ENCODE data around the gene ARV1. TPM values are rescaled to one million over a fixed set of nuclear protein-coding genes. Genes with fewer than 3 reads are reported as not detected.

The ARV1 gene
- total RNA-seq, 6 experiments from 2014 or later = 9.2 to 18.7 (median 13.4) TPM

DNA sequence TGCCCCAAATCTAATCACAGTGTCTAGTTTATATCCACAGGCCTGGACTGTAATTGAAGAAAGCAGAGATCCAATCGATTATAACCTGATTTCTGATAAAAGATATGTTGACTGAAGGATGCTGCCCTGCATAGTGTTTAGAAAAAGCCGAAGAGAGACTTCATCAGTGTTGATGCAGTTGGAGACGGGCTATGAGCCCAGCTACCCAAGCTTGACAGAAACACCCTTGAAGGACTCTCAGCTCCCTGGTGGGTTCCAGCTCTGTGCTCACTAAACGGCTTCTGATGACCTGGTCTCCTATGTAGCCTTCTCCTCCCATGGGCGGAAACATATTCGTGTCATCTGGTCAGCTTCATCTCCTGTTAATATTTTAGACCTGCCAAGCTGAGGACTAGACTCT lies 50.9 kb downstream of the ARV1 start:
- ATAC-seq (no peak), DNase-seq (no peak)
- WGBS (ENCODE audit: insufficient coverage, low coverage, low lambda C conversion rate, missing lambda C conversion rate) = 86% methylated on average over 4 of the region's 6 CpGs
- H3K9me3 ChIP-seq = no peaks in the 10 kb centered on the region
- H3K4me1 ChIP-seq = no peaks in the 10 kb centered on the region
- H3K27me3 ChIP-seq = no peaks in the 10 kb centered on the region
- H3K4me3 ChIP-seq = no peak overlapping the region
- intact Hi-C loops (cut with DNase I) = no loop called here
- TF ChIP-seq, protein P1, sequence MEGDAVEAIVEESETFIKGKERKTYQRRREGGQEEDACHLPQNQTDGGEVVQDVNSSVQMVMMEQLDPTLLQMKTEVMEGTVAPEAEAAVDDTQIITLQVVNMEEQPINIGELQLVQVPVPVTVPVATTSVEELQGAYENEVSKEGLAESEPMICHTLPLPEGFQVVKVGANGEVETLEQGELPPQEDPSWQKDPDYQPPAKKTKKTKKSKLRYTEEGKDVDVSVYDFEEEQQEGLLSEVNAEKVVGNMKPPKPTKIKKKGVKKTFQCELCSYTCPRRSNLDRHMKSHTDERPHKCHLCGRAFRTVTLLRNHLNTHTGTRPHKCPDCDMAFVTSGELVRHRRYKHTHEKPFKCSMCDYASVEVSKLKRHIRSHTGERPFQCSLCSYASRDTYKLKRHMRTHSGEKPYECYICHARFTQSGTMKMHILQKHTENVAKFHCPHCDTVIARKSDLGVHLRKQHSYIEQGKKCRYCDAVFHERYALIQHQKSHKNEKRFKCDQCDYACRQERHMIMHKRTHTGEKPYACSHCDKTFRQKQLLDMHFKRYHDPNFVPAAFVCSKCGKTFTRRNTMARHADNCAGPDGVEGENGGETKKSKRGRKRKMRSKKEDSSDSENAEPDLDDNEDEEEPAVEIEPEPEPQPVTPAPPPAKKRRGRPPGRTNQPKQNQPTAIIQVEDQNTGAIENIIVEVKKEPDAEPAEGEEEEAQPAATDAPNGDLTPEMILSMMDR (IDR thresholded peaks at IDR 0.05) = no peak
- no peak for TF ChIP-seq POLR2A (IDR thresholded peaks at IDR 0.05)
- no peaks in the 10 kb centered on the region for H3K36me3 ChIP-seq
- no peak overlapping the region for H3K27ac ChIP-seq

DNA sequence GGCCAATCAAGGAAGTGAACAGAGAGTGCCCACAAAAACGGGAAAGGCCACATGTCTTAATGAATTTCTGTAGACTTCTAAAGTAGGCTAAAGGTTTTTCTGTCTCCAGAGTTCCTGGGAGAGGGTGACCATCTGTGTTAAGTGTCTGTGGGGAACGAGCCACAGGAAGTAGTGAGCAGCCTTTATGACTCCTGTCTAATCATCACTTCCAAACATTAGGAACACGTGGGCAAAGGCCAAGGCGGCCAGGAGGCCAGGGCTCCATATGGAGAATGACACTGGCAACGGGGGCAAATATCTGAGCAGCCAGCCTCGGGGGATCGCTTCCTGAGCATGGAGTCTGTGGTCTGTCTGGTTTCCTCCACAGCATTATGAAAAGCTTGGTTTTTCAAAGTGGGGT lies 54.1 kb downstream of the ARV1 start:
- WGBS (ENCODE audit: insufficient coverage, low coverage, low lambda C conversion rate, missing lambda C conversion rate) = 45% methylated on average over 7 of the region's 7 CpGs
- Histone ChIP-seq H3K4me1 (peaks cover 0 to 9% (median 3%) of the 10 kb centered on the region in 4 donors), H3K27me3 (no peaks in the 10 kb centered on the region), H3K36me3 (no peaks in the 10 kb centered on the region), H3K9me3 (no peaks in the 10 kb centered on the region), H3K4me3 (no peak overlapping the region), H3K27ac (no peak overlapping the region)
- no peak for TF ChIP-seq POLR2A (IDR thresholded peaks at IDR 0.05)
- intact Hi-C loops (cut with DNase I) = no loop called here
- DNase-seq = no peak
- no peak for ATAC-seq

DNA sequence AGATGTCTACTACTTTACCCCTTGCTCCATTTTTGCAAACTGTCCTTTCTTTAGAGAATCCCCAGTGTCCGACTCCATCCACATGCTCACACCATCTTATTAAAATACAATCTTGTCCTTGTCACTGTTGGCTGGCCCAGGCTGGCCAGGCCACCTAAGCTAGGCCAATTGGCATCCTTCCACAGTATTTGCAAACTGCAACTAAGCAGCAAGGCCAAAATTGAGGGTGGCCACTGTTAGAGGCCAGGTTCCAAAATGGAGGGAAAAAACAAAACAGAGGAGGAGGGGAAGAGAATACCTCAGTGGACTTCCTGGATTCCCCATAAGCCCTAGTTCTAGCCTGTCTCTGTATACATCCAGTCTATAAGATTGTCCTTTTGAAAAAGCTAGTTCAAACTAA lies 56.9 kb downstream of the ARV1 start:
- peak; percentile 24 to 67 (median 54) for ATAC-seq
- Histone ChIP-seq H3K4me3 (no peak overlapping the region), H3K36me3 (no peaks in the 10 kb centered on the region), H3K27me3 (no peaks in the 10 kb centered on the region), H3K4me1 (peaks cover 0 to 14% (median 3%) of the 10 kb centered on the region in 4 donors), H3K27ac (no peak overlapping the region), H3K9me3 (no peaks in the 10 kb centered on the region)
- DNase-seq = peak in 1 of 3 donors; percentile 71
- TF ChIP-seq, protein P1 (IDR thresholded peaks at IDR 0.05) = no peak
- no peak for TF ChIP-seq POLR2A (IDR thresholded peaks at IDR 0.05)
- 86% methylated on average over 1 of the region's 1 CpG for WGBS (ENCODE audit: insufficient coverage, low coverage, low lambda C conversion rate, missing lambda C conversion rate)
- intact Hi-C loops (cut with DNase I) = no loop called here

DNA sequence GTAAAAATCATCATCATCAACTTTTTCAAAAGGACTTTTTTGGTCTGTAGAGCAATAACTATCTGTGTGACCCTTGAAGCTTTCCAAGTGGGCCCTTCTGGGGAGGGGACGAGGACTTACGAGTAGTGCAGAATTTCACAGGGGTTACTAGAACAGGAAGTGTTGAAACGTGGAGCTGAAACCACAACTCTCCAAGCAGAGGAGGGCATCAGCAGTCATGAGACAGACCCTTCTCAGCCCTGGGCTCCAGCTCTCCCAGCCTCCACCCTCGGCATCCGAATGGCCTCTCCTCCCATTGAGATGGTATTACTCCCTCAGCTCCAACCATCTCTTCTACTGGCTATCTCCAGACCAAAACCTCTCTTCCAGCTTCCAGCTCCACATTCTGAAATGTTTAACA lies 57.5 kb downstream of the ARV1 start:
- H3K27me3 ChIP-seq = no peaks in the 10 kb centered on the region
- intact Hi-C loops (cut with DNase I) = no loop called here
- ATAC-seq (no peak), DNase-seq (no peak)
- H3K9me3 ChIP-seq = no peaks in the 10 kb centered on the region
- no peak for TF ChIP-seq POLR2A (IDR thresholded peaks at IDR 0.05)
- TF ChIP-seq, protein P1 (IDR thresholded peaks at IDR 0.05) = no peak
- WGBS (ENCODE audit: insufficient coverage, low coverage, low lambda C conversion rate, missing lambda C conversion rate) = 60% methylated on average over 3 of the region's 5 CpGs
- no peak overlapping the region for H3K27ac ChIP-seq
- no peak overlapping the region for H3K4me3 ChIP-seq
- peaks cover 0 to 14% (median 3%) of the 10 kb centered on the region in 4 donors for H3K4me1 ChIP-seq
- H3K36me3 ChIP-seq = no peaks in the 10 kb centered on the region

DNA sequence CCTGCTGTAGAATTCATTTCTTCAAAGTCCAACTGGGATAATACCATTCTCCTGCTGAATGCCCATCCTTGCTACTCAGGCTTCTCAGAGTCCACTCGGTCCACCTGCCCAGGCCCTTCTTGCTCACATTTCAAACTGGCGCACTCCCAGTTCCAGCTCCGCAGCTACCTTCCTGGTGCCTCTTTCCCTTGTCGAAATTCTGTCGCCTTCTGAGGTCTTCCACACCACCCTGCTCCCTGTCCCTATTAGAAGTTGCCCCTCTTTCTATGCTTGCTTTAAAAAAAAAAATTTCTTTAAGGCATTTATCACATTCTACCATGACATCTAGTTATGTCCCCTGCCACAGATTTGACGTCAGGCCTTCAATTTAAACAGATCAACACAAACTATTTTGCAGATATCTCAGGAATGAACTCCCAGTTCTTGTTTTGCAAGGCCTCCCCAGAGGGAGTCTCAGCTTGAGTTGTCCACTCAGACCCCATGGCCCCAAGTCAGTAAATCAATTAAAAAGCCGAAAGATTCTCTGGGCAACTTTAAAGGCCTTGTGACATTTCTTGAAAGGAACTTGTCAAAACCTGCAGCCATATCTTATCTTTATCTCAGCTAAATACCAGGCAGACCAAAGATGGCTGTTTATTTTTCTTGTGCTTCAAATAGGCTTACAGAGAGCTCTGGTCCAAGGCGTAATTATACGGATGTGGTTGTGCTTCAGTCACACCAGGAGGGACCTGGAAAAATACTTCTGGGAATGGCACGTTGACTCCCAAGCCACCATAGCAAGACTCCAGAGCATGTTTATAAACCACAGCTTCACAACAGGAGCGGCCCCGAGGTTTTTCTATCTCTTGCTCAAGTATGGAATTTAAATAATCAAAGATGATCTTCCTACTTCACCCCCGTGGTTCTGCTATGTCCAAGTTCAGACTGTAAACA lies 59.0 kb downstream of the ARV1 start:
- WGBS (ENCODE audit: insufficient coverage, low coverage, low lambda C conversion rate, missing lambda C conversion rate) = 85% methylated on average over 12 of the region's 13 CpGs
- no peaks in the 10 kb centered on the region for H3K27me3 ChIP-seq
- H3K4me1 ChIP-seq = peaks cover 0 to 14% (median 3%) of the 10 kb centered on the region in 4 donors
- intact Hi-C loops (cut with DNase I) = no loop called here
- no peaks in the 10 kb centered on the region for H3K36me3 ChIP-seq
- H3K4me3 ChIP-seq = no peak overlapping the region
- ATAC-seq (no peak), DNase-seq (no peak)
- TF ChIP-seq, protein P1 (IDR thresholded peaks at IDR 0.05) = no peak
- TF ChIP-seq POLR2A (IDR thresholded peaks at IDR 0.05) = no peak
- H3K27ac ChIP-seq = no peak overlapping the region
- no peaks in the 10 kb centered on the region for H3K9me3 ChIP-seq
